Nephron (organoid): Measurements from ENCODE around the gene BTBD7.
"Not testable (repeated sequence)": the region's sequence is repeated elsewhere in the genome, so short reads cannot be mapped to it uniquely, and the experiment has no call there.

Experiments
- H3K27ac Mint-ChIP-seq, 3 experiments: 2 replicates each; pipeline ENCODE4 v1.8.0; 2020; ENCODE audit warnings: mixed read lengths in 3 of 3, mild to moderate bottlenecking in 2 of 3, moderate library complexity in 1 of 3
- H3K27me3 Mint-ChIP-seq: 2 replicates; pipeline ENCODE4 v1.8.0; 2021; ENCODE audit warnings: low read depth, mild to moderate bottlenecking, moderate library complexity, mixed read lengths
- H3K36me3 Mint-ChIP-seq: 2 replicates; pipeline ENCODE4 v1.8.0; 2020; ENCODE audit warnings: low read depth, mixed read lengths
- H3K4me1 Mint-ChIP-seq: 2 replicates; pipeline ENCODE4 v1.8.0; 2020; ENCODE audit warnings: mixed read lengths
- H3K4me3 Mint-ChIP-seq, 3 experiments: 2 replicates each; pipeline ENCODE4 v1.8.0; 2020; ENCODE audit warnings: mild to moderate bottlenecking in 3 of 3, mixed read lengths in 3 of 3, moderate library complexity in 2 of 3
- H3K9me3 Mint-ChIP-seq: 2 replicates; pipeline ENCODE4 v1.8.0; 2020; ENCODE audit warnings: mixed read lengths
- TF ChIP-seq, protein P1 (sequence below), 3 experiments: fragments of 200-600 bp; sonication (generic); IDR thresholded peaks; one replicate each; pipeline ENCODE4 v1.5.0; 2021; ENCODE audit warnings: antibody characterized with exemption in 3 of 3; ENCODE audit not compliant: unreplicated experiment in 3 of 3

Gene BTBD7

GRCh38 chr14:93368996-93369712, 36.3 kb upstream of the BTBD7 start:
- Mint-ChIP-seq H3K27me3 (no peaks in the 10 kb centered on the region), H3K4me1 (no peaks in the 10 kb centered on the region), H3K36me3 (no peaks in the 10 kb centered on the region), H3K27ac (peak overlapping the region; percentile 42 to 85 (median 74)), H3K4me3 (no peak overlapping the region), H3K9me3 (peaks cover 17% of the 10 kb centered on the region)
- TF ChIP-seq, protein P1, sequence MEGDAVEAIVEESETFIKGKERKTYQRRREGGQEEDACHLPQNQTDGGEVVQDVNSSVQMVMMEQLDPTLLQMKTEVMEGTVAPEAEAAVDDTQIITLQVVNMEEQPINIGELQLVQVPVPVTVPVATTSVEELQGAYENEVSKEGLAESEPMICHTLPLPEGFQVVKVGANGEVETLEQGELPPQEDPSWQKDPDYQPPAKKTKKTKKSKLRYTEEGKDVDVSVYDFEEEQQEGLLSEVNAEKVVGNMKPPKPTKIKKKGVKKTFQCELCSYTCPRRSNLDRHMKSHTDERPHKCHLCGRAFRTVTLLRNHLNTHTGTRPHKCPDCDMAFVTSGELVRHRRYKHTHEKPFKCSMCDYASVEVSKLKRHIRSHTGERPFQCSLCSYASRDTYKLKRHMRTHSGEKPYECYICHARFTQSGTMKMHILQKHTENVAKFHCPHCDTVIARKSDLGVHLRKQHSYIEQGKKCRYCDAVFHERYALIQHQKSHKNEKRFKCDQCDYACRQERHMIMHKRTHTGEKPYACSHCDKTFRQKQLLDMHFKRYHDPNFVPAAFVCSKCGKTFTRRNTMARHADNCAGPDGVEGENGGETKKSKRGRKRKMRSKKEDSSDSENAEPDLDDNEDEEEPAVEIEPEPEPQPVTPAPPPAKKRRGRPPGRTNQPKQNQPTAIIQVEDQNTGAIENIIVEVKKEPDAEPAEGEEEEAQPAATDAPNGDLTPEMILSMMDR (IDR thresholded peaks at IDR 0.05; ENCODE audit: unreplicated experiment in 3 of 3), result no peak

GRCh38 chr14:93354873-93355272, 22.0 kb upstream of the BTBD7 start:
- not testable (repeated sequence) for H3K27me3 Mint-ChIP-seq, H3K27ac Mint-ChIP-seq, H3K4me1 Mint-ChIP-seq, H3K36me3 Mint-ChIP-seq, H3K4me3 Mint-ChIP-seq
- H3K9me3 Mint-ChIP-seq, result peaks cover 13% of the 10 kb centered on the region

GRCh38 chr14:93348292-93348691, 15.5 kb upstream of the BTBD7 start:
- Mint-ChIP-seq H3K4me3 (no peak overlapping the region), H3K4me1 (no peaks in the 10 kb centered on the region), H3K9me3 (peaks cover 8% of the 10 kb centered on the region), H3K27ac (no peak overlapping the region), H3K36me3 (peaks cover 11% of the 10 kb centered on the region), H3K27me3 (no peaks in the 10 kb centered on the region)
- TF ChIP-seq, protein P1 (IDR thresholded peaks at IDR 0.05; ENCODE audit: unreplicated experiment in 3 of 3), result no peak

DNA sequence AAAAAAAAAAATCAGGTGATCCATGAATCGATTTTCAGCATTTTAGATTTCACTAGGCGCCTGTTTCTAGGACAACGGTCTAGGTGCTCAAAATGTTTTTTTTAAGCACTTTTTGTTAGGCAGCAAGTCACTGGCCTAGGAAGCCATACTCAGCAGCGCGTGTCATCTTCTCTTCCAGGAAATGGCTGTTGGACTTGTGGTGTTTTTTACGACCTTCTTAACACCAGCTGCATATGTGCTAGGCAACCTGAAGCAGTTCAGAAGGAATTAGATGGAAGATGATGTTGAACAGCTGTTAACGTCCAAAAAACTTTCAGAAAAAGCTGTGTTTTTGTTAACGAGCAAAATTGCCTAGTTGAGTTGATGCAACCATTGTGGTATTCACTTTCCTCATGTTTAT, 15.0 kb upstream of the BTBD7 start:
- Mint-ChIP-seq H3K4me1 (no peaks in the 10 kb centered on the region), H3K27ac (no peak overlapping the region), H3K27me3 (no peaks in the 10 kb centered on the region), H3K9me3 (peaks cover 10% of the 10 kb centered on the region), H3K4me3 (no peak overlapping the region), H3K36me3 (peaks cover 14% of the 10 kb centered on the region)
- TF ChIP-seq, protein P1 (IDR thresholded peaks at IDR 0.05; ENCODE audit: unreplicated experiment in 3 of 3), result no peak

- no peaks in the 10 kb centered on the region for H3K27me3 Mint-ChIP-seq
- H3K4me3 Mint-ChIP-seq, result no peak within 1 kb of the TSS
- TF ChIP-seq, protein P1 (IDR thresholded peaks at IDR 0.05; ENCODE audit: unreplicated experiment in 3 of 3), result no peak
- no peaks in the 10 kb centered on the region for H3K4me1 Mint-ChIP-seq
- peaks cover 15% of the 10 kb centered on the region for H3K9me3 Mint-ChIP-seq
- H3K27ac Mint-ChIP-seq, result no peak within 1 kb of the TSS
- H3K36me3 Mint-ChIP-seq, result peaks cover 20% of the 10 kb centered on the region
Measured at GRCh38 chr14:93346926-93347721, 14.3 kb upstream of the BTBD7 start, which contains the start of gene COX8C. Gene COX8C (plus strand): TSS chr14:93347182. CDS start chr14:93347269, 87 bp downstream.

GRCh38 chr14:93343797-93344196, 11.0 kb upstream of the BTBD7 start:
- peaks cover 22% of the 10 kb centered on the region for H3K36me3 Mint-ChIP-seq
- peak overlapping the region in 1 of 3 experiments; percentile 25 for H3K27ac Mint-ChIP-seq
- H3K4me3 Mint-ChIP-seq, result no peak overlapping the region
- TF ChIP-seq, protein P1 (IDR thresholded peaks at IDR 0.05; ENCODE audit: unreplicated experiment in 3 of 3), result no peak
- H3K9me3 Mint-ChIP-seq, result peaks cover 20% of the 10 kb centered on the region
- H3K27me3 Mint-ChIP-seq, result no peaks in the 10 kb centered on the region
- no peaks in the 10 kb centered on the region for H3K4me1 Mint-ChIP-seq
